ENCODE results near the gene CACNA2D1.

Gene CACNA2D1

DNA sequence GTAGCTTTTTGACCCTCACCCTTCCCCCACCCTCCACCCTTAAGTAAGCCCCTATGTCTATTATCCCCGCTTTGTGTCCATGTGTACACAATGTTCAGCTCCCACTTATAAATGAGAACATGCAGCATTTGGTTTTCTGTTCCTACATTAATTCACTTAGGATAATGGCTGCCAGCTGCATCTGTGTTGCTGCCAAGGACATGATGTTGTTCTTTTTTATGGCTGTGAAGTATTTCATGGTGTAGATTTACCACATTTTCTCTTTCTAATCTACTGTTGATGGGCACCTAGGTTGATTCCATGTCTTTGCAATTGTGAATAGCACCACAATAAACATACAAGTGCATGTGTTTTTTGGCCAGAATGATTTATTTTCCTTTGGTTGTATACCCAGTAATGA lies 232.2 kb downstream of the CACNA2D1 start:
- DNase-seq, result no peak

- no peak for DNase-seq
Measured at GRCh38 chr7:82210416-82211184, 233.0 kb downstream of the CACNA2D1 start.

GRCh38 chr7:82209179-82209747 lies 234.3 kb downstream of the CACNA2D1 start:
- DNase-seq, result no peak

GRCh38 chr7:82204694-82205093 lies 238.9 kb downstream of the CACNA2D1 start:
- DNase-seq, result no peak

DNA sequence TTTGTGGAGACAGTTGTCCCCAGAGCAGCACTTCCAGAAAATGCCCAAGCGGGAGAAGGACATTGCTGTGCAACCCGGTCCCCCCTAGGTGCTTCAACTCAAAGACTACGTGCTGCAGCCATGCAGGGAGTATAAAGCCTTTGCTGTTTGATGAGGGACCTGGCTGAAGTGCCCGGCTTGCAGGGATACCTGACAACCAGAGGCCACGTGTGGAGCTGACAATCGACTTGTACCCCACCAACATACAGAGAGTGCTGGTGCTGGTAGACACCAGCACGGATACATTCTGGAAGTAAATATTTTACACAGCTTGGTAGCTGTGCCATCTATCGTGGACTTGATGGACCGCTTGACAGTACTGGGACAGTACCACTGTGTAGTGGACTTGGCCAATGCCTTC lies 240.6 kb downstream of the CACNA2D1 start:
- DNase-seq, result no peak

- no peak for DNase-seq
Measured at GRCh38 chr7:82202107-82202506, 241.5 kb downstream of the CACNA2D1 start.

GRCh38 chr7:82200601-82201000 lies 243.0 kb downstream of the CACNA2D1 start:
- DNase-seq, result no peak

DNA sequence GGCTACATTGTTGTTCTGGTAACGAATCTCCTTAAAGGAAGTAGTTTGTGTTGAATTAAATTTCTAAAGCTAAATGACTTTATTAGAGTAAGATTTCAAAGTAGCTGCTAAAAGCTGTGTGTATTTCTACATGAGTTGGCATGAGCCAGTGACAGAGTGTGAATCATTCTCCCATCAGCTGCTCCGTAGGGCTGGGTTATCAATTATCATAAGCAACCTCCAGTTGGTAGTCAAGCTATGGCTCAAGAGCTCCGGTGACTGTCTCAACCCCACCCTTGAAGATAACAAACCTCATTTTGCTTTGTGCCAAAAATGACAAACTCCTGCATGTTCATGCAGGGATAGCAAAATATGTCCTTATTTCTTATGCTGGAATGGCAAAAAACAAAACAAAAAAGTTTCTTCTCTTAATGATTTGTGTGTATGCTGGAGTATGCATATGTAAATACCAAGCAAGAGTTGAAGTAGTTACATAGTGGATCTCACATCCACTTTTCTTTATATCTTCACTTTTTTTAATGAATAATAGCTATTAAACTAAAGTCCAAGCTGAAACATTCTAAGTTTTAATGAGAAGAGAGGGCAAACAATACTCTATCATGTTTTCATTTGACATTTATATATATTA lies 249.4 kb downstream of the CACNA2D1 start:
- no peak for DNase-seq

GRCh38 chr7:82188636-82189035 lies 254.9 kb downstream of the CACNA2D1 start:
- DNase-seq, result no peak

GRCh38 chr7:82185443-82185842 lies 258.1 kb downstream of the CACNA2D1 start:
- DNase-seq, result no peak

DNA sequence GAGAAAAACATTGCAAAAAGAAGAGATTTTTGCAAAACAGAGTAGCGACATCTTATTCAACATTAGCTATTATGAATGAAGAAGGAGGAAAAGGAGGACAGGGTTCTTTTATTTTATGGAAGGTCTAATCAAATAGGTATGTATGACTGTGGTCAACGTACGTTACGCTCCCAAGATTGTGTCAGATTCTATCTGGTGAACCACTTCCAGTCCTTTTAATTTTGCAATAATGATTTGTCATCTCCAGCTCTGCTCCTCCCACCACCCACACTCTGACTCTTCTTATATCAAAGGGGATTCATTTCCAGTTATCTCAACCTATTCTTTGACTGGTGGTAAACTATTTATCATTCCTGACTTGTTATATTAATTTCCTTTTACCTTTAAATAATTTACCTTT lies 259.9 kb downstream of the CACNA2D1 start:
- DNase-seq, result no peak

DNA sequence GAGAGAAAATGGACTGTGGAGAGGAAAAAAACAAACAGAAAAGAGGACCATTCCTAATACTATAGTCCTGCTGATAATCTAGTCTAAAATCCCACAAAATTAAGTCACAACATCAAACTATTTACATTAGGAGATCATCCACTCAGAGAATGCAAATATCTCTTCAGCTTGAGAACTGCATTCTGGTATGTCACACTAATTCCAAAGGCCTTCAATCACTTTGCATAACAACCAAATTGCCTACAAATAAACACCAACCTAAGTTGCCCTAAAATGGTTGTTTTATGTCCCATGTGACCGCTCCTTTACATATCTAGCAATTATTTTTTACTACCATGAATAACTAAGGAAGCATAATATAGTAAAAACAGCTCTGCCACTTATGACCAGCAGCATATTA lies 264.3 kb downstream of the CACNA2D1 start:
- DNase-seq, result no peak

DNA sequence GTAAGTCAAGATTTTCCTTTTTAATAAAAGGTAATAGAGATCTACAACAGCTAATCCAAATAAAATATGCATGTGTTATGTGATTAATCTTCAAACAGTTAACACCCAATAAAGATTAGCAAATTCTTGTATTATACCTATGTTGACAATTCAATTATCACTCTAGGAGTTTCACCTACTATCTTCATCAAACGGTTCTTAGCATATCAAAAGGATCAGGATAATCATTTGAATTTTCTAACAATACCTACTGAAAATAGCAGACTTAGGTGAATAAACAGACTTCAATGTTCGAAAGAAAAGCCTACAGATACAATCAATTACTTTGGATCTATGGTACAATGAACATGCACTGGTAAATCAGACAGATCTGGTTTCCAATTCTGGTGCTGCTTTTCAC lies 268.3 kb downstream of the CACNA2D1 start:
- no peak for DNase-seq

DNA sequence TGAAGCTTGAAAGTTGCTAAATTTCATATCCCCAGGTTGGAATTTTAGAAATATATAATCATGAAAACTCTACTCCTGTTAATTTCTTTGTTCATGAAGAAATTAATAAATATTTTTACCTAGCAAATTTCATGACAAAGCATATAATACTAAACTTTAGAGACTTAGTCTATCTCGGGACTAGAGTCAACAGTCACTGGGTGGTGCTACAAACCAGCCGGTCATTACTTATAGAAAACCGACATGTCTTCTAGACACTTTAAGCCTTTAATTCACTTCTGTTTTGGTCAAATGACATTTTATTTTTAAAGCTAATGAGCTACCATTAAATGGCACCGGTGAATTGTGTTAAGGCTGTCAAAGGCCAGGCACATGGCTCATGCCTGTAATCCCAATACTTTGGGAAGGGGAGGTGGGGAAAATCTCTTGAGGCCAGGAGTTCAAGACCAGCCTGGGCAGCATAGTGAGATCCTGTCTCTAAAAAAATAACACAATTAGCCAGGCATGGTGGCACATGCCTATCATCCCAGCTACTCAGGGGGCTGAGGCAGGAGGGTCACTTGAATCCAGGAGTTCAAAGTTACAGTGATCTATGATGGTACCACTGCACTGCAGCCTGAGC lies 270.1 kb downstream of the CACNA2D1 start:
- DNase-seq, result no peak

DNA sequence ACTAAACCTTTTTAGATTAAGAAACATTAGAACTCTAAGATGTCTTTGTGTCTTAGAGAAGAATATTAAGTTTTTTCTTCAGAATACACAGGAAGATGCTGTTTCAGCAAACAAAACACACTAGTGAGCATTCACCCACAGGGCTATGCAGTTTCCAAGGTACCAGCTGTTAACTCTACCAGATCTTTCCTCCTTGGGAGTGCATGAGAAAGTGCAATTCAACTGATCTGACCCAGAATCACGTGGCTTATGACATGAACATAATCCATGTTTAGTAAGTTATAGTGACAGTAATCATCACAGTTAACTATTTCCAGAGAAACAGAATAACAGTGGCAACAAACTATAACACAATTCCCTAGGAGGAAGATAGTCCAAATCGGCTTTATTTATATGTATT lies 270.7 kb downstream of the CACNA2D1 start:
- no peak for DNase-seq

GRCh38 chr7:82172017-82172416 lies 271.6 kb downstream of the CACNA2D1 start:
- DNase-seq, result no peak

GRCh38 chr7:82167558-82168314 lies 275.8 kb downstream of the CACNA2D1 start:
- no peak for DNase-seq

- DNase-seq, result no peak
Measured at GRCh38 chr7:82166260-82167015, 277.1 kb downstream of the CACNA2D1 start.

GRCh38 chr7:82164813-82165212 lies 278.8 kb downstream of the CACNA2D1 start:
- no peak for DNase-seq

DNA sequence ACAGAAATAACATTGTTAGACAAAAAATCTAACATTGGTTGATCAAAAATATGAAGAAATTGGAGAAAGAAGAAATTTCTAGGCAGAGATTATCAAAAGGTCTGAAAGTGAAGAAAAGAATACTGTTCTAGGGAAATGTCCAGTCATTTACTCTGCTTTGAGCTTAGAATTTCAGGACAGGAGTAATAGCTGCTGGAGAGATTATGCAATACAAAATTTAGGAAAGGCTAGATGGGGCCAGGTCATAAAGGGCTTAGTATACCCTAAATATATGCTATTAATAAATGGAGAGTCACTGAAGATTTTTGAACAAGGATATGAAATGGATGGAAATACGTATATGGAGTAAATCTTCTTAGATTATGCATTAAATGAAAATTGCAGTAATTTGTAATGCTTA lies 279.2 kb downstream of the CACNA2D1 start:
- no peak for DNase-seq

DNA sequence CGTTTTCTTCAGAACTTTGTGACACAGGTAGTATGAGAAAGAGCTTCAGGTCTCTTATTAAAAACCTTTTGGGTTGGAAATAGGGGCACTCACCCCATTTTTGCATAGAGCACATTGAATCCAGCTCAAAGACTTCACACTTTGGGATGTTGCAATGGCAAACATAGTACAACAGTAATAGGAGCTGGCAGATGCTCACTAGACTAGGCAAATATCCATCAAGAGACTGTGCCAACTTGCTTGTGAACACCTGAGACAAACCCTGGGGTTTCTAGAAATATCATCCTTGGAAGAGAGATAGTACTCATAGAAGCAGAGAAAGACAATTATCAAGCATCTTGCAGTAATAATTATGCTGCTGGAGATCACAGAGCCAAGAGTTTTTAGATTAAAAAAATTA lies 280.0 kb downstream of the CACNA2D1 start:
- DNase-seq, result no peak

DNA sequence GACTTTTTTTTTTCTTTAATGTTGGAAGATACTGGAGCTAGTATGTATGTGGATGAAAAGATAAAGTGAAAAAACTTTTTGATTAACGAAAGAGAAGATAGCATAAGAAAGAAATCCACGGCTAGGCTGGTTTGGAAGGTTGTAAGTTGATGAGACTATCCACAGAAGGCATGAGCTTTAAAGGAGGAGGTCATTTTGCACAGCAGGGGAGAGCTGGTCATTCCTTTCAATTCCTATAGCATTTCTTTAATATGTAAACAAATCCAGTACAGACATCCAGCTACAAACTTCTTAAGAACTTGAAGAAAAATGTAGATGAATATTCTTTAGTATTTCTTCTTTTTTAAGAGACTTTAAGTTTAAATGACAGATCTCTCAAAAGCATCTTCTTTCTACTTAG lies 281.3 kb downstream of the CACNA2D1 start:
- no peak for DNase-seq
